B cell (primary cell): ENCODE data around the gene FNDC11. TPM values are rescaled to one million over a fixed set of nuclear protein-coding genes. Genes with fewer than 3 reads are reported as not detected.
A peak's percentile ranks its signal among the peaks of the same experiment; 100 is the strongest.

ENCODE experiments used
- ATAC-seq: fragments of 200-7000 bp; cut with Tn5 transposase; one replicate; pipeline ENCODE4 v1.10.0; 2021; ENCODE audit warnings: low read depth, mild to moderate bottlenecking, moderate number of reproducible peaks, moderate library complexity
- CTCF ChIA-PET: fragments of 350-600 bp; sonication (Branson Sonifier 250); formaldehyde crosslinking; loops from one replicate; lab custom pipeline; 2021; ENCODE audit warnings: antibody characterized with exemption, inconsistent platforms; lab: Charles Lee
- POLR2A ChIA-PET: fragments of 350-600 bp; sonication (Branson Sonifier 250); formaldehyde crosslinking; loops from one replicate; lab custom pipeline; 2021; ENCODE audit warnings: antibody characterized with exemption; lab: Charles Lee
- DNase-seq: peaks from one replicate; pipeline ENCODE4 v3.0.0; 2013
- H2AFZ ChIP-seq: 2 replicates; pipeline ENCODE4 v1.6.1; 2012; ENCODE audit warnings: mild to moderate bottlenecking, low read depth, low read length; ENCODE audit not compliant: insufficient read depth, poor library complexity, severe bottlenecking
- H3K27ac ChIP-seq, 2 donors: 1 replicate in 1 of 2; 2 replicates in 1 of 2; pipeline ENCODE4 v1.5.1; 2012 to 2013; ENCODE audit warnings: low read length in 2 of 2, mild to moderate bottlenecking in 2 of 2, moderate library complexity in 1 of 2
- H3K27me3 ChIP-seq, 4 experiments: fragments of 200-600 bp in 1 of 4; sonication (generic) in 1 of 4; replicated peaks in 1 of 4; 1 replicate in 2 of 4; 2 replicates in 2 of 4; pipeline versions ENCODE4 v1.6.1 to v1.7.0; 2013 to 2016; ENCODE audit warnings: low read length in 3 of 4, mild to moderate bottlenecking in 2 of 4, mixed read lengths in 1 of 4, moderate library complexity in 1 of 4; ENCODE audit not compliant: insufficient read depth in 4 of 4, control insufficient read depth in 3 of 4; ENCODE audit errors: control extremely low read depth in 1 of 4
- H3K36me3 ChIP-seq, 2 experiments: replicated peaks in 1 of 2; 1 replicate in 1 of 2; 2 replicates in 1 of 2; pipeline versions ENCODE4 v1.6.1 to v1.7.1; 2013; ENCODE audit warnings: low read length in 1 of 2; ENCODE audit not compliant: insufficient read depth in 2 of 2, control insufficient read depth in 1 of 2; ENCODE audit errors: control extremely low read depth in 1 of 2, extremely low read depth in 1 of 2
- H3K4me1 ChIP-seq, 2 donors: fragments of 200-600 bp in 1 of 2; sonication (generic) in 1 of 2; 1 replicate in 1 of 2; 2 replicates in 1 of 2; pipeline versions ENCODE4 v1.5.1 to v1.6.1; 2013 to 2017; ENCODE audit warnings: low read length in 2 of 2; ENCODE audit not compliant: control insufficient read depth in 2 of 2, insufficient read depth in 2 of 2
- H3K4me2 ChIP-seq: replicated peaks from 2 replicates; pipeline ENCODE3; 2012; ENCODE audit warnings: mild to moderate bottlenecking, low read depth, low read length; ENCODE audit not compliant: poor library complexity, severe bottlenecking
- H3K4me3 ChIP-seq, 5 experiments: fragments of 200-600 bp in 1 of 5; sonication (generic) in 1 of 5; 1 replicate in 3 of 5; 2 replicates in 2 of 5; pipeline versions ENCODE4 v1.5.1 to v1.7.0; 2011 to 2016; ENCODE audit warnings: low read length in 4 of 5, mild to moderate bottlenecking in 4 of 5, low read depth in 2 of 5, control low read depth in 1 of 5, moderate library complexity in 1 of 5; ENCODE audit not compliant: insufficient read depth in 1 of 5; ENCODE audit errors: control extremely low read depth in 1 of 5, extremely low read depth in 1 of 5
- H3K79me2 ChIP-seq: fragments of 200-600 bp; sonication (generic); one replicate; pipeline ENCODE4 v1.6.0; 2016; ENCODE audit warnings: low read length; ENCODE audit not compliant: control insufficient read depth, insufficient read depth
- H3K9ac ChIP-seq: fragments of 200-600 bp; sonication (generic); 2 replicates; pipeline ENCODE4 v1.6.1; 2017; ENCODE audit warnings: mild to moderate bottlenecking, low read length, moderate library complexity
- H3K9me3 ChIP-seq, 3 donors: one replicate each; pipeline versions ENCODE4 v1.6.1 to v1.7.1; 2013; ENCODE audit warnings: low read length in 2 of 3; ENCODE audit not compliant: control insufficient read depth in 2 of 3, insufficient read depth in 1 of 3; ENCODE audit errors: control extremely low read depth in 1 of 3
- H4K20me1 ChIP-seq: 2 replicates; pipeline ENCODE4 v1.6.0; 2012; ENCODE audit warnings: mild to moderate bottlenecking, low read length; ENCODE audit not compliant: insufficient read depth, control insufficient read depth, poor library complexity, severe bottlenecking
- H3K27ac Mint-ChIP-seq: one replicate; pipeline ENCODE4 v1.8.0; 2021; ENCODE audit warnings: mixed read lengths
- H3K27me3 Mint-ChIP-seq: one replicate; pipeline ENCODE4 v1.8.0; 2021; ENCODE audit warnings: mixed read lengths
- H3K4me1 Mint-ChIP-seq: one replicate; pipeline ENCODE4 v1.8.0; 2021; ENCODE audit warnings: mixed read lengths
- H3K4me3 Mint-ChIP-seq: one replicate; pipeline ENCODE4 v1.8.0; 2021; ENCODE audit warnings: mixed read lengths
- H3K9me3 Mint-ChIP-seq: one replicate; pipeline ENCODE4 v1.8.0; 2022; ENCODE audit warnings: mixed read lengths; ENCODE audit not compliant: insufficient read depth
- EZH2 ChIP-seq: IDR thresholded peaks from 2 replicates; pipeline ENCODE4 v1.6.1; 2012; ENCODE audit warnings: borderline replicate concordance, low read depth, mild to moderate bottlenecking, moderate library complexity, low read length; ENCODE audit not compliant: insufficient read depth, poor library complexity, severe bottlenecking
- WGBS: methylation state at CpG from one replicate; pipeline ENCODE4 v1.1.5; 2013; ENCODE audit warnings: missing lambda C conversion rate; ENCODE audit not compliant: insufficient coverage; 5-methylcytosine and 5-hydroxymethylcytosine counted together
- intact Hi-C: fragments of 100-400 bp; cut with micrococcal nuclease; formaldehyde crosslinking; loops from one replicate; pipeline ENCODE4 v1.10.0; 2022
- polyA plus RNA-seq: library from polyadenylated mRNA; depleted of rRNA; stranded (reverse); fragments of >200 nt; gene quantifications from 2 replicates; pipeline ENCODE4 v1.2.3, GENCODE V29; 2012
- total RNA-seq, 2 donors: library from RNA; stranded (reverse); fragments of 120-200 nt in 1 of 2; gene quantifications; 1 replicate in 1 of 2; 2 replicates in 1 of 2; pipeline versions ENCODE4 v1.2.3 to v1.2.4, GENCODE V29; 2013 to 2022
- TF ChIP-seq, protein P1 (sequence below): fragments of 200-600 bp; IDR thresholded peaks from one replicate; pipeline ENCODE4 v1.8.0; 2022; ENCODE audit warnings: antibody characterized with exemption, mild to moderate bottlenecking

The FNDC11 gene
- total and polyA plus RNA-seq, 2 donors (not counting 1 experiment from before 2014, with no cell fraction given), result 3.8 to 34.2 TPM

DNA sequence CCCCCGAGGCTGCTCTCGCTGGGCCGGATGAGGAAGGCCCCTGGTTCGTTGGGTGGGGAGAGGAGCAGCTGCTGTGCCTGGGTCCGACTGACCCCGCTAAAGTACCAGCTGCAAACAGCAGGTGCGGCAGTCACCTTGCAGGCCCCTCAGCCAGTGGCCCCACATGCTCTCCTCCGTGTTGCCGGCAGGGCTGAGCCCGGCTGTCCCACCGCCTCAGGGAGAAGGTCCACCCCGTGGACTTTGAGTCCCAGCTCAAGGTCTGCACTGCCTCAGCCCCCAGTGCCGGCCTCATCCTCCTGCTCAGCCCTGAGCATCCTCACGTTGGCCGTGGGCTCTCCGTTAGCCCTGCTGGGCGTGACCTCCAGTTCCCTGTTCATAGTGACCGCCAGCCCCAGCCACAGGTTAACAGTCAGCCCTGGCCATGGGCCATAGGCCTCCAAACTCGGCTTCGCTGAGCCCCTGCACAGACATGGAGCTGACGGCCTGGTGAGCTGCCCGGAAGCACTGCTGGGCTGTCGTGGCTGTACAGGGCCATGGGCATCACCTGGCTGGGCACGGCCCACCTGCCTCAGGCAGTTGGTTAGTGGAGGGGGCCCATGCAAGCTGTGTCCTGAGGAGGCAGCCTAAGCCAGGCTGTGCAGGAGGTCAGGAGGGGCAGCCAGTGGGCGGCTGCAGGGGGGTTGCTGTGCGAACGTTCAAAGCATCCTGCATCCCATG, 9.6 kb upstream of the FNDC11 start:
- Histone ChIP-seq H3K4me1 (peaks cover 42 to 70% of the 10 kb centered on the region in 2 donors), H3K27ac (no peak overlapping the region), H3K9me3 (no peaks in the 10 kb centered on the region), H3K4me3 (no peak overlapping the region), H4K20me1 (no peaks in the 10 kb centered on the region), H3K27me3 (peaks cover 0 to 5% (median 1%) of the 10 kb centered on the region in 4 experiments), H3K36me3 (no peaks in the 10 kb centered on the region), H3K79me2 (no peaks in the 10 kb centered on the region), H3K9ac (no peak overlapping the region), H3K4me2 (no peak overlapping the region), H2AFZ (no peak overlapping the region)
- no peaks in the 10 kb centered on the region for H3K9me3 Mint-ChIP-seq
- DNase-seq, result no peak
- H3K27ac Mint-ChIP-seq, result peak overlapping the region; percentile 70
- WGBS, result 86% methylated on average over 27 of the region's 27 CpGs
- intact Hi-C loops, result no loop called here
- H3K4me3 Mint-ChIP-seq, result no peak overlapping the region
- no peaks in the 10 kb centered on the region for H3K27me3 Mint-ChIP-seq
- H3K4me1 Mint-ChIP-seq, result peaks cover 57% of the 10 kb centered on the region
- ChIA-PET CTCF (interaction anchor here (2.8 kb wide), 1 partner anchor 8 kb away, joined by 10 read pairs; no protein-coding TSS in a partner anchor), POLR2A (interaction anchor here (2.0 kb wide), 1 partner anchor 8 kb away, joined by 8 read pairs; no protein-coding TSS in a partner anchor)
- no peak for ATAC-seq
- TF ChIP-seq, protein P1, sequence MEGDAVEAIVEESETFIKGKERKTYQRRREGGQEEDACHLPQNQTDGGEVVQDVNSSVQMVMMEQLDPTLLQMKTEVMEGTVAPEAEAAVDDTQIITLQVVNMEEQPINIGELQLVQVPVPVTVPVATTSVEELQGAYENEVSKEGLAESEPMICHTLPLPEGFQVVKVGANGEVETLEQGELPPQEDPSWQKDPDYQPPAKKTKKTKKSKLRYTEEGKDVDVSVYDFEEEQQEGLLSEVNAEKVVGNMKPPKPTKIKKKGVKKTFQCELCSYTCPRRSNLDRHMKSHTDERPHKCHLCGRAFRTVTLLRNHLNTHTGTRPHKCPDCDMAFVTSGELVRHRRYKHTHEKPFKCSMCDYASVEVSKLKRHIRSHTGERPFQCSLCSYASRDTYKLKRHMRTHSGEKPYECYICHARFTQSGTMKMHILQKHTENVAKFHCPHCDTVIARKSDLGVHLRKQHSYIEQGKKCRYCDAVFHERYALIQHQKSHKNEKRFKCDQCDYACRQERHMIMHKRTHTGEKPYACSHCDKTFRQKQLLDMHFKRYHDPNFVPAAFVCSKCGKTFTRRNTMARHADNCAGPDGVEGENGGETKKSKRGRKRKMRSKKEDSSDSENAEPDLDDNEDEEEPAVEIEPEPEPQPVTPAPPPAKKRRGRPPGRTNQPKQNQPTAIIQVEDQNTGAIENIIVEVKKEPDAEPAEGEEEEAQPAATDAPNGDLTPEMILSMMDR, result no peak
- no peak for TF ChIP-seq EZH2

DNA sequence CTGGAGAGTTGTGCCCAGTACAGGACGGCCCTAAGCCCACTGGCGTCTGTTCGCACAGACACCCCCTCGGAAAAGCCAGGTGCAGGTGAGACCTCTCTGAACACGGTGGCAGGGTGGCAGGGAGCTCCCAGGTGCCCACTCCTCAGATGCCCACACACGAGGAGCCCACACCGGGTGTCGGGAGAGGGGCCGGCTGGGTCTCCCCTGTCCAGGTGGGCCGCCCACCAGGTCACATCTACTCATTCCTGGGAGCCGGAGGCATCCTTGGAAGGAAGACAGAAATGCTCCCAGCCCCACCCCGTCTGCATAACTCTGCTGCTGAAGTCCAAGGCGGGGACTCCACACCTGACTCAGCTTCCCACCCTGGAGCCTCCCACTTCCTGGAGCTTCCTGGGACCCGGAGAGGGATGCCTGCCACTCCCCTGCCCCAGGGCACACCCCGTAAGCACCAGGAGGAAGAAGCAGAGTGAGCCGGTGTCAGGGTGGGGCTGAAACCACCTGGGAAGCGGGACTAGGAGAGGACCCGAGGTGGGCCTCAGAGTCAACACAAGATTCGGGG, 8.9 kb upstream of the FNDC11 start:
- Histone ChIP-seq H2AFZ (no peak overlapping the region), H3K4me2 (peak overlapping the region; percentile 24), H3K9me3 (no peaks in the 10 kb centered on the region), H3K27ac (no peak overlapping the region), H3K4me1 (peaks cover 44 to 69% of the 10 kb centered on the region in 2 donors), H3K79me2 (no peaks in the 10 kb centered on the region), H3K4me3 (no peak overlapping the region), H4K20me1 (no peaks in the 10 kb centered on the region), H3K27me3 (peaks cover 0 to 8% (median 1%) of the 10 kb centered on the region in 4 experiments), H3K9ac (no peak overlapping the region), H3K36me3 (no peaks in the 10 kb centered on the region)
- ATAC-seq (no peak), DNase-seq (no peak)
- 81% methylated on average over 19 of the region's 19 CpGs for WGBS
- peak overlapping the region; percentile 42 for H3K4me3 Mint-ChIP-seq
- H3K27me3 Mint-ChIP-seq, result no peaks in the 10 kb centered on the region
- peak overlapping the region; percentile 70 for H3K27ac Mint-ChIP-seq
- intact Hi-C loops, result no loop called here
- ChIA-PET POLR2A (no interaction called here), CTCF (no interaction called here)
- TF ChIP-seq, protein P1, result no peak
- no peak for TF ChIP-seq EZH2
- peaks cover 56% of the 10 kb centered on the region for H3K4me1 Mint-ChIP-seq
- H3K9me3 Mint-ChIP-seq, result no peaks in the 10 kb centered on the region
